RCC 7860 (cell line): ENCODE results near the gene MRPL30.
"Not testable (repeated sequence)": the region's sequence is repeated elsewhere in the genome, so short reads cannot be mapped to it uniquely, and the experiment has no call there.

Experiments used
- DNase-seq: peaks from one replicate; pipeline ENCODE4 v3.0.0-alpha.2; 2015; ENCODE audit warnings: low spot score
- FAIRE-seq: peaks from 2 replicates; lab custom pipeline; 2012; peaks lifted over from hg19 to GRCh38; lab: Jason Lieb, UNC

The MRPL30 gene

DNA sequence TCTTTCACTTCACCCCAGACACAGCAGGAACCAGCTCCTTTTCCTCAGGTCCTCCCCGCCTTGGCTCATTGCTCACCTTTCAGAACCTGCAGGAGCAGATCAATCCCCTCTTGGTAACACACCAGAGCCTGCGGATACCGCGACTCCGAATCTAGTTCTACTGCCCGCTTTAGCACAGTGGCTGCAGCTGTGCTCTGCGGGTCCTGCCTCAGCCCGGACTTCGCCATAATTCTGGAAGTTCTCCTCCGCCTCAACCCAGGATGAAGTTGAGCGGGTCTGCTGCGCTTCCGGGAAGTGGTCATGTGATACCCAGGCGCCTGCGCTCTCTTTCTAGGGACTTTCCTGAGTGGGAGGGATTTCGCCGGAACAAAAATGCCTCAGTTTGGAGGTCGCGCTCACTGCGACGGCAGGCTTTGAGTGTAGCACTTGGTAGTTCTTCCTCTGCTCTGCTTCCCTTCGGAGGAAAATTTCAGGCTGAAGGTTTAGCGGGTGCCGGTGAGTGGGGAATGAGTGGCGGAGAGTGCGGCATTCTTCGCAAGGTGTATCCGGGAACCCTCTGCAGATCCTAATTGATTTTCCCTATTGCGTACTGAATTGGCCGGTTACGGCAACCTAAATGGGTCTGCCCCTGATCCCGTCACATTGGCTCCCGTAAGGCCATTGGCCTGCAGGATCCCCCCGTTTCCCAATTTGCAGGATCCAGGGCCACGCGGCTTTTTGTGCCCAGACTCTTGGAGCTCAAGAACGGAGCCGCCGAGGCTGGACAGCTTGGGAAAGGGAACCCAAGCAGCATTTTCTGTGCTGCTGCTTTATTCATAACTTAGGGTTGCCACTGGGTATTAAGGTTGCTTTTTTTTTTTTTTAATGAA, at the start of gene MRPL30, which contains the start of gene MITD1:
Gene MRPL30 (plus strand): TSS at position 430 of the 869 bp plus-strand sequence. CDS start 5,020 bp downstream, outside the sequence.
Gene MITD1 (minus strand): TSS at position 304 of the 869 bp plus-strand sequence. CDS start 77 bp downstream, at position 227.
- peak; percentile 58 for FAIRE-seq

DNA sequence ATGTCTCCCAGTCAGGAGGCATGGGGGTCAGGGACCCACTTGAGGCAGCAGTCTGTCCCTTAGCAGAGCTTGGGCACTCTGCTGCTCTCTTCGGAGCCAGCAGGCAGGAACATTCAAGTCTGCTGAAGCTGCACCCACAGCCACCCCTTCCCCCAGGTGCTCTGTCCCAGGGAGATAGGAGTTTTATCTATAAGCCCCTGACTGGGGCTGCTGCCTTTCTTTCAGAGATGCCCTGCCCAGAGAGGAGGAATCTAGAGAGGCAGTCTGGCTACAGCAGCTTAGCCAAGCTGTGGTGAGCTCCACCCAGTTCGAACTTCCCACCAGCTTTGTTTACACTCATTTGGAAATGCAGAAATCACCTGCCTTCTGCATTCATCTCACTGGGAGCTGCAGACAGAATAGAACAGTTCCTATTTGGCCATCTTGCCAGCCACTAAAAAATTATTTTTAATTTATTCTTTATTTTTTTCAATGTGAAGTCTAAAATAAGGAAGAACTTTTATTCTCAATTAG, 45.9 kb upstream of the MRPL30 start:
- not testable (repeated sequence) for DNase-seq, FAIRE-seq

More for the DNA sequence above, at the start of gene MRPL30, which contains the start of gene MITD1:
- peak; percentile 89 for DNase-seq

DNA sequence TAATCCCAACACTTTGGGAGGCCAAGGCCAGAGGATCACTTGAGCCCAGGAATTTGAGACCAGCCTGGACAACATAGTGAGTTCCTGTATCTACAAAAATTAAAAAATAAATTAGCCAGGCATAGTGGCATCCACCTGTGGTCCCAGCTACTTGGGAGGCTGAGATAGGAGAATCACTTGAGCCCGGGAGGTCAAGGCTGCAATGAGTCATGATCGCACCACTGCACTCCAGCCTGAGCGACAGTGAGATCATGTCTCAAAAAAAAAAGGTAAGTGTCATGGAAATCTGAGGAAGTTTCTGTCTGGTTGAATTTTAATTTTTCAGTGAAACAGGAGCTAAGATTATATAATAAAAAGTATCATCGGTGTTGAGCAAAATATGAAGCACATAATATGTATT, 42.0 kb upstream of the MRPL30 start:
- DNase-seq (peak; percentile 37), FAIRE-seq (peak; percentile 82)

DNA sequence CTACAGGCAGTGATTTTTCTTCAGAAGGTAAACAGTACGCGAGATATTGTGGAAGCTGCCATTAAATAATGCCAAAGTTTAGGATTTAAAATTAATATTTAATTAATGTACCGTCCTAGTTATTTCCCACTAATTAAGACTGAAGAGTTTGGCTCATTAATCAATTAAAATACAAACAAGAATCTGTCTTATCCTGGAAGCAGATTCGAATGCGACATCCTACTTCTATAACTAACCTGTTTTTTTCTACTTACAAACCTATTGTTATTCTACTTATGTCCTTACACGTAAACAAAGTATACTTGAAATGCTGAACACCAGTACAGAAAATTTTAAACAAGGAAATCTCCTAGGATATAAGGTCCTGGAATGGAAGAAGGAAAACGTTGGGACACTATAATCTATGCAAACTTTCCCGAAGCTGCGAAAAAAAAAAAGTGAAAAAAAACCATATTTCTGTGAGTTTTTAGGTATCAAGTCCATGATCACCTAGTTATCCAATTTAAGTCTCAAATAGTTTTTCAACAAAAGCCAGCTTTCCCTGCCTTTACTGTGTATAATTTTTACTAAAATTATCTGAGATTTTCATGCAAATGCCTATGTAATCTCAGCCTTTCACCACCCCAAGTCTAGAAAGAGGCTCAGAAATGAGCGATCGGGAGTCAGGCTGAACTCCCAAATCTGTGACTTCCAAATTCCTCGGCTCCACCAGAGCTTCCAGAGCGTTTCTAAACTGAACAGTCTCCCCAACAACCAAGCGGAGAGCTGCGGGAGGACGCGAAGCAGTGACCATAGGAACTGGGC, 40.7 kb upstream of the MRPL30 start:
- FAIRE-seq, result no peak
- no peak for DNase-seq

DNA sequence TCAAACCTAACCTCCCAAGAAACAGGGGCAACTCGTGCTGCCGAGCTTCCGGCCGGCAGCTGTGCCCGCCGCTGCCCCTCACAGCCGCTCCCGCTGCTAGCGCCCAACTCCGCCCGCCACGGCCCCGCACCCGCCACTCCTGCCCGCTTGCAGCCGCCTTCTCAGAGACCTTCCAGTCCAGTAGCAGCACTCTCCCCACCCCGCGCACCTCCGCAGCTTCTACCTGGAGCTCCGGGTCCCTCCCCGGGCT, 40.2 kb upstream of the MRPL30 start:
- DNase-seq (peak; percentile 54), FAIRE-seq (no peak)

DNA sequence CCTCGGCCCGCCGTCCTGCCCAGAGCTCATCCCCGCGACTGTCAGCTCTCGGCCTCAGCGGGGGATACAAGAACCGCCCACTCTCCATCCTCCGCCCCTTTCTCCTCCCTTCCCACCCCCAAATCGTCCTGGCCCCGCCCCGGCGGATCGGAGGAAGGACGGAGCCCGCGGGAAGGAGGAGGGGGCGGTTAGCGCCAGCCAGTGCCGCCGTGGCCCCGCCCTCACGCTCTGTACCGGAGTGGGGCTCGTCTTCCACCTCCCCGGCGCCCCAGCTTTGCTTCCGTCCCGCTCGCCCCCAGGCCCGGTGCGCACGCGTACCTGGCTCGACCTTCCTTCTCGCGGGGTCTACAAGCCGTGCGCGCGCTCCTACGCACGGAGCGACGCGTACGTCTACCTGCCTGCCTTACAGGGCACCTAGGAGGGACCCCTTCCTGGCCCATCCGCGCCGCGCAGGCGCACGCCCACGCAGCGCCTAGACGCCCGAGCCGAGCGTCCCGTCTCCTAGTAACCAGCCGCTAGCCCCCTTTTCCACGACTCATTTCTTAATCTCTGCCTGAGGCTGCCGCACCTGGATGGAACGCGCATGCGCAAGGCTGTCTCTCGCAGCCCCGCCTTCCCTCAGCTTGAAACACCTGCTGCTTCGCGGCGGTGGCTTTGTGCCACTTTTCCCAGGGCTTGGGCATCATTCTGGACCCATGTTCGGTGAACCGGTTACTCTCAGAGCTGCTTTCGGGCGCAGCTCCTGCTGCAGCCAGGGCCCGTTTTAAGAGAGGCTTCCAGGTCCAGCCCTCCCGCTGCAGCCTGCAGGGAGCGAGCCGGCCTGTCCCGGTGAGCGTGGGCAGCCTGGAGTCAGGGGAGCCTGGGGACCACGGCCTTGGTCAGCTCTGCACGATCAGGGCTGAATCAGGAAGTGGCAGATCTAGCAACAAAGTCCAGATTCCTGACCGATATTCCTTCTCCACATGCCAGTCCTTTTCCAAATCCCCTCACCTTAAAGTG, 39.6 kb upstream of the MRPL30 start, which contains the start of gene C2orf15:
Gene C2orf15 (plus strand): TSS at position 598 of the 999 bp plus-strand sequence. CDS start 8,852 bp downstream, outside the sequence.
- peak; percentile 77 for DNase-seq
- FAIRE-seq, result no peak

DNA sequence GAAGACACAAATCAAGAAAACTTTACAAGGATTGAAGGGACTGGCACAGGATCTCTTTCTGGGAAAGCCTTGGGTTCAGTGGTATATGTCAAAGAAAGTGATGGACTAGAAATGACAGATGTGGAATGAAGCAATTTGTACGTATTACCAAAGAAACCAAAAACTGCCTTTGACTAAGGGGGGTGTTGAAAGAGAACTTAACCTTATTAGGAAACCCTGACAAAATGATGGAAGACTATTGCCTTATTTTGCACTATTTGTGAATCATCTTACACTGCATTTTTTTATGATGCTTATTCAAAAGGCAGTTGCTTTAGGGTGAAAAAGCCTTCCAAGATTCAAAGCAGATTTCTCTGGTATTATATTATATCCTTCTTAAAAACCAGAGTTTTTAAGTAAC, 30.3 kb upstream of the MRPL30 start:
- DNase-seq (no peak), FAIRE-seq (no peak)

DNA sequence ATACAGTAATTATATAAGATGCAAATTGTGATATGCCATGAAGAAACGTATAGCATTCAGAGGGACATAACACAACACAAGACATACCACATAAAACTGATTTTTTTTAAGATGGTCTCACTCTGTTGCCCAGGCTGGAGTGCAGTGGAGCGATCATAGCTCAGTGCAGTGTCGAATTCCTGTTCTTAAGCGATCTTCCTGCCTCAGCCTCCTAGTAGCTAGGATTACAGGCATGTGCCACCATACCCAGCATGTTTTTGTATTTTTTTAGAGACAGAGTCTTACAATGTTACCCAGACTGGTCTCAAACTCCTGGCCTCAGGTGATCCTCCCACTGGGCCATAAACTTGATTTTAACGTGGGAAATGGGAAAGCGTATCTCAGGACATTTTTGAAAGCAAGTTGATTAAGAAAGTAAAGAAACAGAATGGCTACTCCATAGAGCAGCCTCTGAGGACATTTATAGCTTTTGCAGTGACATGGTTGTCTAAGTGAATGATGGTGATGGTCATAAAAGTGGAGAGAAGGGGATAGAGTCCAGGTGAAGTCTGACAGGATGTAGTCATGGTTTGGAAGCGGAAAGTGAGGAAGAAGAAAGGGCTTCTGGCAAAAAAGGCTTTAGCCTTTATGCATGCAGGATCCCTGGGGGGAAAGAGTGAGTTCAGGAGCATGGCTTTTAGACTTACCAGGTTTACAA, 28.6 kb upstream of the MRPL30 start:
- FAIRE-seq (no peak), DNase-seq (no peak)

DNA sequence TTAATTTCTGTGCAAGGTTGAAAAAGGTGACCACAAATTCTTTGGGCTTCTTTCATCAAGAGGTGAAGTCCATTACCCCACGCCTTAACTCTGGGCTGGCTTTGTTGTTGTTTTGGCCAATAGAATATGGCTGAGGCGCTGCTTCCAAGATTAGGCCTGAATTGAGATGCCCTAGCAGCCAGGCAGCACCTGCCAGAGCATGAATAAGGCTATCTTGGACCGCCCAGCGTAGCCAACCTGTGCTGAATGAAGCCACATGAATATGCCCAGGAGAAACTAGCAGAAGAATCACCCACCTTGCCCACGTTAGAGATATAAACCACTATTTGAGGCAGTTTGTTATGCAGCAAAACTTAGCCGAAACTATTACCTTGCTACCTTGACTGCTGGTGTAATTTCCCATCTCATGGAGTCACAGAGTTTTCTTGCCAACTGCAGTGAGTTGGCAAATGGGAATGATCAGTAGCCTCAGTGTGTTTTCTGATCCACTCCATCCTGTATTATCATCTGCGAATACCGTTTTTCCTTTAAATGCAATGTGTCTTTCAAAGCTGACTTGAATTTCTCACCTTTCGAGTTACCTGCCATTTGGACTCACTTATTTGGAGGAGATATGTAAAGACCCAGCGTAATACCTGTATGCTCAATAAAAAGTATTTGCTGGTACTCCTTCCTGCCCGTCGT, 26.9 kb upstream of the MRPL30 start:
- DNase-seq, result no peak
- no peak for FAIRE-seq

DNA sequence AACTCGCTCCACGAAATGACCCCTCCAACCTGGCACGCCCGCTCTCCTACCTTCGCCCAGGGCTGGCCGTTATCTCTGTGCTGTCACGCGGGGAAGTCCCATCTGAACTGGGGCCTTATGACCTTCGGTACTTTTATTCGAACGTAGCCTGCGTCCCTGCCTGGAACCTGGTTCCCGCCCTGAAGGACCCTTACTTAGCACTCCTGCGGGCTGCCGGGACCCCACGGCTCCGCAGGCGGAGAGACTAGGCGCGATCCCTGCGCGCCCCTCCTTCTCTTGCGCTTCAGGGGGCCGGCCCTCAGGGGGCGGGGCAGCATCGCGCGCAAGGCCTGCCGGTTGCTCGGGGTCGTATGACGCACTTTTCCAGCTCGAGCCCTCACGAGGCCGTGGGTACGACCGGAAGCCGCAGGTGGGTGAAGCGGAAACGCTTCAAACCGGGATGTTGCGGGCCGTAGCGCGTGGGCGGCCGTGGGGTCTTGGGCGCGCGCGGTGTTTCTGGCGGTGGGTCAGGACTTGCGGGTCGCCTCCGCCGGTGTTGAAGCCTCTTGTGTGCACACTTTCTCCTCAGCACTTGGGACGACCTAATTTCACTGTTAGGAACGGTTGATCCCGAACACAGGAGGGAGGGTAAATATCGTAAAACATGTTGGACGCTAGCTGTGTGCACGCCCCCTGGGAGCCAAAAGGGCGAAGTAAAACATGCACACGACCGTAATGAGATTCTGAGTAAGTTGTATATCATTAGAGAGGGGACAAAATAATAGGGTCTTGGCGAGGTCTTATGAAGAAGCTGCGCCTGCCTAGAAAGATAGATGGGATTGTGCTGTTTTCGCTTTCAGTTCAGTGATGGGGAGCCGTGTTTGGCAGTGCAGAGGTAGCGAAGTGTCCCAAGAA, 26.1 kb upstream of the MRPL30 start, which contains the start of the genes LIPT1 and TSGA10:
Gene LIPT1 (plus strand): TSS at position 325 of the 894 bp plus-strand sequence. CDS start 6,991 bp downstream, outside the sequence.
Gene TSGA10 (minus strand): TSS at position 300 of the 894 bp plus-strand sequence. CDS start 45,503 bp downstream, outside the sequence.
- FAIRE-seq (no peak), DNase-seq (peak; percentile 72)

DNA sequence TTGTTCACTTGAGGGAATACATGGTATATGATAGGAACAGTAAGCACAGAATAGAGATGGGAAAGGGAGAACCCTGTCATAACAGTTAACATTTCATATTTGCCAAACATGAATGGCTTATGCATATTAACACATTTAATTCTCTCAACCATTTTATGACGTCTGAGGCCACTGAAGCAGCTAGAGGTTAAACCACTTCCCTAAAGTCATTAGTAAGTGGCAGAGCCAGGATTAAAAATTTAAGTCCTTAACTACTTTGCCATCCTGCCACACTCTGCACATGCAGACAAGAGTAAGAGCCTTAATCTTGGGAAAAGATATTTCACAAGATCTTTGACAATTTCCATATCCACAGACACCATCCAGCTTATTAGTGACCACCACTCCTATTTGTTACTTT, 24.1 kb upstream of the MRPL30 start:
- DNase-seq, result no peak
- FAIRE-seq, result no peak

DNA sequence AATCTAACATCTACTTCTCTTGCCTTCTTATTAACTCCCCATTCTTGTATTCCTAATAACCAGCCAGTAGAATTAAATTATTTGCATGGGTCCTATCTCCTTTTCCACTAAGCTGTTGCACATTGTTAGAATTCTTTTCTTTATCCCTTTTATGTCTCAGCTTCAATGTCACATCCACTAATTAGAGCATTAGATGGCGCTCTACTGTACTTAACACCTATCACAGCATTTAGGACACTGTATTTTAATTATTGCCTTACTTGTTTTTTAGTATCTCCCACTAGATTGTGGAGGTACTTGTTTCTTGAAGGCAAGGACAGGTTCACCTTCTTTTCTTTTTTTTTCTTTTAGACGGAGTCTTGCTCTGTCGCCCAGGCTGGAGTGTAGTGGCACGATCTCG, 22.4 kb upstream of the MRPL30 start:
- no peak for FAIRE-seq
- DNase-seq, result no peak

DNA sequence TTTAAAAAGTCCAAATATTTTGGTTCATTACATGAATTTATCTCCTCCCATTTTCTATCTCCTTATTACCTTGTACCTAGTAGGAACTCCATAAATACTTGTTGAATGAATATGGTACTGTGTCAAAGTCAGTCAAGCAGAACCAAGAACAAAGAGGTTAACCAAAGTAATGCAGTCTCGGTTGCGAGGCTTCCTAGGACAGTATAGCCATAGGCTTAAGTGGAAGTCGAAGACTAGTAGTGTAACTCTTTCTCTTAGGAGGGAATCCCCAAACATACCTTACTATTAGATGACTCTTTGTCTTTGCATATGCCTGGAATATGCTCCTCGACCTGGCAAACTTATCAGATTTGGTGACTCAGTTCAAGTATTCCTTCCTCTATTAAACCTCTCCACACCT, 21.4 kb upstream of the MRPL30 start:
- FAIRE-seq (peak; percentile 43), DNase-seq (peak; percentile 54)

DNA sequence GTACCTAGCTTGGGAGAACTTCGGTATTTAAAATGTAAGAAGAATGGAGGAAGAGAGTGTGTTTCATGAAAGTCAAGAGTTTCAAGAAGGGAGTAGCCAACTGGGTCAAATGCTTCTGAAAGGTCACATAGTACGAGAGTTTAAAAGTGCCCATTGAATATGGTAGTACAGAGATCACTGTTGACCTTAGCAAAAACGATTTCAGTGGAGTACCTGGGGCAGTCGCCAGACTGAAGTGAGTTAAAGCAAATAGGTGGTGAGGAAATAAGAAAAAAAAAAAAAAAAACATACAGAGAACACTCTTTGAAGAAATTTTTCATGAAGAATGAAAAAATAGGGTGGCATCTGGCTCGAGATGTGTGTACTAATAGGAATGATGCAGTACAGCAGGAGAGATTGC, 14.8 kb upstream of the MRPL30 start:
- FAIRE-seq (no peak), DNase-seq (no peak)

DNA sequence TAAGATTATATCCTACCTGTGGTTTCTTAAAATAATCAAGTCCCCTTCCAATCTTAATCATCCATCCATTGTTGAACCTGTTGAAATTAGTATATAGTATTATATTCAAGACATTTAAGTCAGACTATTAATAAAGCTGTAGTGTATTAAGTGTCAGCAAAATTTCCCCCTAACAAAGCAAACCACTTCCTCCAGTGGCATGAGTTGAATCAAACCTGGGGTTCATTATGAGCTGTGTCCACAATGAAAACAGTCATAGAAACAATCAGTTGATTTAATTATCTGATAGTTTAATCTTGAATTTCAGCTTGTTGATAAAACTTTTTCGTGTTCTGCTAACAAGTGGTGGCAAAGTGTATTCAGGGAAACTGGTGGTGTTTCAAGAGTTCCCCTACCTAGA, 11.4 kb upstream of the MRPL30 start:
- FAIRE-seq (no peak), DNase-seq (no peak)

DNA sequence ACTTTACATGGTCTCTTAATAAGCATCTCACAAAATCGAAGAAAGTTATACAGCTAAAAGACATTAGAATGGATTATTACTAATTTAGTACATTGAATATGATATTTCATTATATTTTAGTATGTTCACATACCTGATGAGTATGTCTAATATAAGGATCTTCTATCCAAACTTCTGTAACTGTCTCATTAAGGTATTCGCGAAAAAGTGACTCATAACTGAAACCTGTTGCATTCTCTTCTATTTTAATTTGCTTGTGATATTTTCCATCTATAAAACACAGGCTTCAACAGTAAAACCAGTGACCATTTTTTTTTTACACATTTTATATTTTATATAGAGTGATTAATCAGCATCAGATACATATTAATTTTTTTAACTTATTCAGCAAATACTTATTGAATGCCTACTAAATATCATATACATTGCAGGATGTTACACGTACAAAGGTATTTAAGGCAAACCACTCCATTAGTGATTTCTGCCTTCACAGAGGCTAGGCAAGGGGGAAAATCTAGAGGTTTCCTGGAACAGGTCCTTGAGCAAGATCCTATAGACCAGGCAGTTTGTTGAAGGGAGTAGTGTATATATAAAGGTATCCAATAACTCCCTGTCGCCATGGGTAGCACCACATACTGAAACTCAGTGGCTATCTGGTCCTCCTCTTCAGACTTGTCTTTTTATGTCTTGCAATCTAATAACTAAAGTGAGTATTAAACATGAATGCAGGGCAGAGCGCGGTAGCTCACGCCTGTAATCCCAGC, 9.4 kb upstream of the MRPL30 start:
- FAIRE-seq (no peak), DNase-seq (no peak)

DNA sequence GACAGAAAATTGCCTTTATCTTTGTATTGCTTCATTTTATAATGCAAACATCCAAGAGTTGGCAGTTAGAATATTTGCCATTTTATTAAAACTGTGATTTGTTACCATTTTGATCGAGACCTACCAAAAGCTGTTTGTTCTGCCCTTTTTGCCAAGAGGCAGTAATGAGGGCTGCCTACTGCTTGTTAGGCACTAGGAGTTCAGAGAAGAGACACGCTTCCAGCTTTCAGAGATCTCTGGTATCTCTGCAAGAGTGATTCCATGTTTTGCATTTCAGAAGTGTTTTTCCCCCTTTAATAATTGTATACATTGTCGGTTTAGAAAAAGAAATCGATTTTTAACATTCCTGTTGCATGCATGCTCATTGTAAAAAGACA, 628 bp downstream of the MRPL30 start:
- DNase-seq, result no peak
- FAIRE-seq, result no peak
